ENCODE measurements around the gene FOXP1.

Gene FOXP1

DNA sequence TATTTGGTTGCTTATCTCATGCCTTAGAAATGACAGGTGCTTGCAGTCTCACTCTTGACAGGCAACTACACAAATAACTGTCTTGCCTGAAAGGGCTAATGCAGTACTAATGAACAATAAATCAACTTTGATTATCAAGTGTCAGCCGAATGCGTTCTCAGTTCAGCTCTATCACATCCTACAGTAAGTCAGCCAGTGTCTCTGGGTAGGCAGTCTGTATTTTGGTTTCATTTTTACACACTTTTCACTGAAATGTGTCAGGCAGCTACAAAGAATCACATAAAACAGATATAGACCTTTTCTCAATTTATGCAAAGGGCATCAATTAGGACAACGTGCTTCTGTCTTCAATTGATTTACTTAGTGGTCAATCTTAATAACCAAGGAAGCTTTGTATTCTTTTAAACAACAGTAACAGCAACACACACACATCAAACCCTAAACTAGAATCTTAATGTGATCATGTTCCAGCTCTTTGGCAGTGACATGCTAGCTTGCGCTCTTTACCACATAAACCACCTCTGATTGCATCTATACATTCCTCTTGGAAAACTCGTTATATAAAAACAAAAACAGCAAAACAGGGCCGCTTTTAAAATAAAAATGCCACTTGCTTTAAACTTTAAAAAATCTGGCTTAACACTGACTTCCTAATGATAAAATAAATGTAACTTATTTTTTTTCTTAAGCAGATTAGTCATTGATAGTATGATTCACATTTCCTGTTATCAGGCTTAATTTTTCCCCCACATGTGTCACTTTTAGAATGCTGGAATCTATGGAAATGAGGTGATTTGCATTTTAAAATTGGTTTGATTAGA lies 520.4 kb downstream of the FOXP1 start:
- peak; percentile 62 for DNase-seq

- no peak for DNase-seq
Measured at GRCh38 chr3:71062037-71062932, 521.2 kb downstream of the FOXP1 start.

DNA sequence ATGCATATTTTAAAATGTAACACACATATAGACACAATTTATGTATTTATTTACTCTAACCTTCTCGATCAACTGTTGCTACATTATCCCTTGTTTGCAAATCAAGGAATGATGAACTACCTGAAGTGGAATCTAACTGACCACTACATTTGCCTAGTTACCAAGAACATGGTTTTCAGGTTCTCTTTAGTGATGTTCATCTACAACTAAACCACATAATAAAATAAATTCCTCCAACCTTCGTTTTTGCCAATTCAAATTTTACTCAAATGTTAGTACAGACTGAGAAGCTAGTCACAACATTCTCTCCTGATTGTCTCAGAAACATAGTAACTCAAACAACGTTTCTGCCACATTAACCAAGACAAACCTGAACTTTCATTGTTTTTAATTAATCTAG lies 521.9 kb downstream of the FOXP1 start:
- no peak for DNase-seq

DNA sequence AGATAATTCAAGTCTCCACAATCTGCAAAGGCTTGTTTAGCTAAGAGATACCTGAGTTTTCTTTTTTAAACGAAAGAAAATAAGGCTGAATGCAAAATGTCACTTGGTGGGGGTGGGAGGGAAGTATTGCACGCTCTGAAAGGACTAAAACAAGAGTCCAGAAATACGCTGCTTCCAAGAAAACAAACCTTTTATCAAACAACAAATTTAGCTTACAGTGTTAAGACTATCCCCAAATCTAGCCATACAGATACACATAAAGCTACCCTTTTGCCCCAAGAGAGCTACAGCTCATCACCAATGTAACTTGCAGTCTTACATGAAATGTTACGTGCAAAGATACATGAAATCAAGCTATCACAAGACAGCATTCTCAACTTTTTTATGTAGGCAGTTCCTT lies 522.5 kb downstream of the FOXP1 start:
- DNase-seq = no peak

DNA sequence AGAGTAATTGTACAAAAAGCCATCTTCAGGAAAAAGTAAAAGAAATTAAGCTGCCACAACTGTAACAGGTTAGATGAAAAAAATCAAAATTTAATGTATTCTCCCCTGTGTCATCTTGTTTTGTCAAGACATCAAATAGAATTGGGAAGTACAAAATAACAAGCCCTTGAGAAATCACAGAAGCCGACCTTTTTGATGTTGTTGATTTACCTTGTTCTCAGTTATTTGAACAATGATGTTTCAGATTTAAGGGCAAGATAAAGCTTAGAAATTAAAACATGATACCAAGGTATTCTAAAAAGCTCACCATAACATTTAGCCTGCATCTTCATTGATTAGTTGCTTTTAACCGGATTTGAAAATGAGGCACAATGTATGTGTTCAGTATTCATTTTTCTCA lies 523.0 kb downstream of the FOXP1 start:
- no peak for DNase-seq

DNA sequence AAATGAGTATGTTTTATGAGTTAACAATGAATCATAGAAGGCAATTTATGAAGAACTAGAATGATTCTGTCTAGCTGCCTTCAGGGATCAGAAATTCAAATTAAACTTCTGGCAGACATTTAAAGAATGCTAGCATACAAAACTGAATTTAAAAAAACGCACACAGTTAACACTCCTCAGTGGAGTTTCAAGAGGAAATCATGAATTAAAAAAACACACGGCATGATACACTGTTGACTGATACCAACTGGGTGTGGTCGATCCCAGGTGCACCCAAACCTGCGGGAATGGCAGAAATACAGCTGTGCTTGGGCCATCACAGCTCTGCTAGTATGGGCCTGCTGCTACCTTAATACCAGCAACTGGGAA lies 526.0 kb downstream of the FOXP1 start:
- DNase-seq = peak; percentile 77

GRCh38 chr3:71056327-71056726 lies 527.2 kb downstream of the FOXP1 start:
- DNase-seq = no peak

GRCh38 chr3:71055257-71056001 lies 528.1 kb downstream of the FOXP1 start:
- DNase-seq = no peak

- no peak for DNase-seq
Measured at GRCh38 chr3:71054312-71054711, 529.2 kb downstream of the FOXP1 start.

DNA sequence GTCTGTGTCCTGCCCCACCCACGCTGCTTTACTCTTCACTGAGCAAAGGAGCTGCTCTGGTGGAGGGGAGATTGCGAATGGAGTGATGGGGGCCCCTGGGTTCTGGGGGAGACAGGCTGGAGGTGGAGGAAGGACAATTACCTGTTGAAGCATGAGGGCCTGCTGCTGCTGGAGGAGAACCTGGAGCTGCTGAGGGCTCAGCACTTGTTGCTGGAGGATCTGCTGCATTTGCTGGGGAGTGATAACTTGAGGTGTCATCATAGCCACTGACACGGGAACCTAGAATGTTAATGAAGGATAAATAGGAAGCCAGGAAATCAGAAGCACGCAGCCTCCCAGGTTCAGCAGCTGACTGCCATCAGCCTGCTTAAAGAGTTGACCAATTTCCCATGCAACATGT lies 530.0 kb downstream of the FOXP1 start:
- DNase-seq = no peak

DNA sequence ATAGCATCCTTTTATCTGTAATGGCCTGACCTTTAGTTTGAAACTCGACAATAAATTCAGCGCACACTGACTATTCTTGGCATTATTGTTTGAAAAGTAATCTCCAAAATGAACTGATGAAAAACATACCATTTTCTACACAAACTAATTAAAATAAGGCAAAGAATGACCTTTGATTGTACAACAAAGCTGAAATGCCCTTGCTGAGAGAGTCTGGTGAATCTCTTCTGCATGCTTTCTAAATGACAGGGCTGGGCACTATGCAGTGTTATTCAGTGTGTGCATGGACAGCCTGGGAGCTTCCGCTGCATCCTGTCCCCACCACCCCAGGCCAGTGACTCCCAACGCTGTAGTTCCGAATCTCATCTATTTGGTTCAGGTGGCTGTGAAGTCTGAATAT lies 530.8 kb downstream of the FOXP1 start:
- peak; percentile 15 for DNase-seq

GRCh38 chr3:71051893-71052687 lies 531.4 kb downstream of the FOXP1 start:
- DNase-seq = peak; percentile 44

DNA sequence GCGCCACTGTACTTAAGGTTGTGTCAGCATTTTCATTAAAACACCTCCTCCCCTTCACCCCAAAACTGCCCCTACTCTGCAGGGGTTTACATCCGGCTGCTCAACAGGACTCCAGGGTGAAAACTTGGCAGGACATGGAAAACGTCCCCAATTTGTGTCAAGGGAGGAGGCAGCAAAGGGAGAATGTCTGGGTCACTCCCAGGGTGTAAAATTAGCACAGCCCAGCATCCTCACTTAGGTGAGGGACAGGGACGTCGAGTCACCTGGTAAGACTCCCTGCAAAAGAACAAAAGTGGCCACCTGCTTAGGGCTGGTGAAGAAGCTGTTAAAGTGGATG lies 532.3 kb downstream of the FOXP1 start:
- DNase-seq = peak; percentile 53

DNA sequence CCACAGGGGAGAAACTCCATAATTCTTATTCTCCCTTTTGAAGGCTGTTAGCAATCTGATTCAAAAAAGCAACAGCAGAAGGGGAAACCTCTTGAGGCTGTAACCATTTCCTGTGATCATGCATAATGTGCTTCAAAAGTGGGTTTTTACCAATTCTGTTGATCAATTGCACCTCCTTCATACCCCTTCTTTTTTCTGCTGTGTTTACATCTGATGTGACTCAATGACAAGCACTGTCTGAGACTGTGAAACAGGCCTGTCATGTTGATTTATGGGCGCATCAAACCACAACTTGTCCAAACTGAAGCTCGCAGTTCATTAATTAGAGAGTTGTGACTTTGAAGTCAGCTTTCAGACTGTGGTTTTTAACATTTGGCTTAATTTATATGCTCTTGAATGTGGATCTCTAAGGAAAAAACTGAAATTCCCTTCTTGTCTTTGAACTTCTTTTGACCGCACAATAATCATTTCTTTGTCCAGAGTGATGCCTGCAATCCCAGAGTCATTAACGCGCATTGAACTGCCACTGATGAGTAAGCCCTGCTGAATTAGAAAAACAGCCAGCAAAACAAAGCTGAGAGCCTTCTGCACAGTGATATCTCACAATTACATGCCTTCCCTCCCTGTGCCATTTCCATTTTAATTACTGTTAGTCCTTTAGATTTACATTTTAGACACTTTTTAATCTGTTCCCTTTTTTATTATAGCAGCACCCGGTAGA lies 532.8 kb downstream of the FOXP1 start:
- DNase-seq = peak; percentile 71

DNA sequence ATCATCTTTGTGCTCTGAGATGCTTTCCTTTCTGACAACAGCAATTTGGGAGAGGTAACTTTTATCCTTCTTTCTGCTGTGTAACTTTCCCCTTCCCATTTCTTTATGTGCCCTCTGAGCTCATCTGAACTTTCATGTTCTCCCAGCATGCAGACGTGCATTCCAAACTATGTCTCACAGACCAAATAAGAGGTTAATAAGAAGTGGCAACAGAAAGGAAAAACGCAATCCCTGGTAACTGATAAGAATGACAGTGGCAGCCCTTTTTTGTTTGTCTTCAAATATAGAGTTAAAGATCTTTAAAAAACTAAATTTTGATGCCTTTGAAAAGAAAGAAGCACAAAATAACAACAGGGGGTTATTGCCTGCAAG lies 533.4 kb downstream of the FOXP1 start:
- no peak for DNase-seq

DNA sequence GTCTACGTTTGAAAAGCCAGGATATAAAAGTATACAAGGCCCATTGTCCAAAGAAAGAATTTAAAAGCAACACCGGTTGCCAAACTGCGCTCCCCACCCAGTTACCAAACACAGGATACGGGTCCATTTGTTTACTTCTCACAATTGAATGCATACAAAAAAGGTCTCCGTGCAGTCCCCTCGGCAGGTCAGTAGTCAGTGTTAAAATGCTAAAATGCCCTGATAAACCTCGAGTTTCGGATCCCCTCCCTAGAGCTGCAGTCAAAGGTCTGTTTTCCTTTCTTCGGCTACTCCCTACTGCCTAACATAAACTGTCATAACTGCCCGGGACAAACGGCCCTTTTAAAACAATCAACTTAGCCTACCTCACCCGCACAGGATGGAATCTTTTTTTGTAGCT lies 534.6 kb downstream of the FOXP1 start:
- peak; percentile 72 for DNase-seq

DNA sequence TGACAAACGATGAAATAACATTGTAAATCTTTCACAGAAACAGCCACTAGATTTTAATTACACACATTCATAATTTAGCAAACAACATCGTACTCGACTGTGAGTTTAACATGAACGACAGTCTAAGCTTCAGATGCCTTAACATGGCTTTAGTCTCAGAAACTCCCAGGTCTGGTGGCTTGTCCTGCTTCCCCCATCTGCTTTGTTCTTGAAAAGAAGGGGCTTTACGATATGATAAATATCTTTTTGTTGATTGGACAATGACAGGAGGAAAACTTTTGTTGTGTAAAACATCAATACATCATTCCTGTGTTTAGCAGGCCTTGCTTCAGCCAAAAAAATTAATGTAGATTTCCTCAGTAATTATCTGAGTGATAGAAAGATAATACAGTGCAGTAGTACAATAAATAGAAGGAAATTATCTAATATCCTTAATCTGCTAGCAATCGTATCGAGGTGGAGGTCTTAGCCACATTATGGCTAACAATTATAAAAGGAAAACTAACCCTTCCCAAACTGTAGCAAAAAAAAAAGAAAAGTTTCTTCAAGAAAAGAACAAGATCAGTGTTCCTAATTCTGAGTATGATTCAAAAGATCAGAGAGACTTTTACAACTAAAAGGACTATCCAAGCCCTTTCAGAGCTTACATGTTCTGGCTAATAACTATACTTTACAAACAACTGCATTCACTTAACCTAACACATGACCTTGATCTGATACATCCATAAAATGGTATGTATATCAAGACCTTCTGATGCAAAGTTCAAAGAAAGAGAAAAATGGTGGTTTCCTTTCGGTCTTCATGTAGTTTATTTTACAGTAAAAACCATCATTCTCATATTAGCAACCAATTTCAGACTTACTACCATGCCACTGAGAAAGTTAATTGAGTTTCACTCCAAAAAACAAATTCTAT lies 535.7 kb downstream of the FOXP1 start:
- peak; percentile 22 for DNase-seq

DNA sequence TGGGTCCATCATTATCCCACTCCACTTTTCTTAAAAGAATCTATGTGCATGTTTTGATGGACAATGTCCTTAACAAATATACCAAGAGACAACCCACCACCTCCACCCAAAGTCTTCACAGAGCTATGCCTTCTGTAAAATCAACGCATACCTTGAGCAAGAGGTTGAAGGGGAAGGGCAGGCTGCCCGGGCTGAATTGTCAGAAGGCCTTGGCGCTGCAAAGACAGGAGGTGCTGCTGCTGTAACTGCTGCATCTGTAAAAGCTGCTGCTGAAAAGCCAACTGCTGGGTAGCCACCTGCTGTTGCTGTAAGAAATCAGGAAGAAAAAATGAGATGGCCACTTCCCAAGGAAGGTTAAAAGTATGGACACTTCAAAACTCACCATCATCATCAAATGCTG lies 536.7 kb downstream of the FOXP1 start:
- peak; percentile 59 for DNase-seq

- no peak for DNase-seq
Measured at GRCh38 chr3:71045917-71046282, 537.6 kb downstream of the FOXP1 start.

DNA sequence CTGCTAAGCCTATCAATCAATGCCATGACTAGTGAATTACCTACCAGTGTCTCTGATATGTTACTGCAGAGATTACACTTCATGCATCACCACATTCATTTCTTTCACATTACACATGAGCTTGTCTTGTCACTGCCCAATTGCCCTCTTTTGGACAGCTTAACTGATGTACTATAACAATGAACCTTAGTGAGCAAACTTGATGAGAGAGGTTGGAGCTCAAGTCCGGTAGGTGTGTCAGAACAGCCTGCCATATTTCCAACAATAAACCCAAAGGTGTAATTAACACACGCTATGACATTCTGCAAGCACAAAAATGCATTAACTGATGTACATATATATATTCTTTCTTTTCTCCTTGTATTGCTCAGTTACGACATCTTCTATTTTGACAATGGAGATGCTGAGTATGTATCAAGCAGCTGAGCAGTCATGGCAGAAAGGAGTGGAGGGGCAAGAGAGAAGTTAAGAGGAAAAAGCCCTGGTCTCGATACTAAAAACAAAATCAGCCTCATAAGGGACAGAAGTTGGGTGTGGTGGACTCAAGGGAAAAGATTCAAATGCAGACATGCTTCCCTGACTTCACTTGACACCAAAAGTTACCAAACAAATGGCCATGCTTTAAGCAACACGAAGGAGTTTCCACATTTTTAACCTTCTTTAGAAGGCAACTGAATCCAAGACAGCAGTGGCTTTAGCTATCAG lies 538.2 kb downstream of the FOXP1 start:
- peak; percentile 27 for DNase-seq

Data from NCI-H69 (cell line).